ENCODE data around the gene TUFT1. TPM values are rescaled to one million over a fixed set of nuclear protein-coding genes. Genes with fewer than 3 reads are reported as not detected.

TUFT1 gene
- total RNA-seq, 1 experiment from 2014 or later, result 7.9 TPM

GRCh38 chr1:151537112-151537511, 3.0 kb upstream of the TUFT1 start:
- peak; percentile 92 for DNase-seq (ENCODE audit: low read depth)

- peak; percentile 97 for DNase-seq (ENCODE audit: low read depth)
These were observed 638 bp upstream of the TUFT1 start for GRCh38 chr1:151539321-151540020.

GRCh38 chr1:151540982-151541377, 871 bp downstream of the TUFT1 start:
- DNase-seq (ENCODE audit: low read depth), result no peak

GRCh38 chr1:151541752-151542151, 1.6 kb downstream of the TUFT1 start:
- no peak for DNase-seq (ENCODE audit: low read depth)

GRCh38 chr1:151542710-151543129, 2.6 kb downstream of the TUFT1 start:
- DNase-seq (ENCODE audit: low read depth), result peak; percentile 89

- no peak for DNase-seq (ENCODE audit: low read depth)
These were observed 5.4 kb downstream of the TUFT1 start for GRCh38 chr1:151545542-151545941.

- no peak for DNase-seq (ENCODE audit: low read depth)
These were observed 6.2 kb downstream of the TUFT1 start for GRCh38 chr1:151546011-151546925.

- DNase-seq (ENCODE audit: low read depth), result peak; percentile 81
These were observed 7.2 kb downstream of the TUFT1 start for GRCh38 chr1:151547119-151547899.

- no peak for DNase-seq (ENCODE audit: low read depth)
These were observed 7.8 kb downstream of the TUFT1 start for GRCh38 chr1:151547900-151548230.

- no peak for DNase-seq (ENCODE audit: low read depth)
These were observed 9.1 kb downstream of the TUFT1 start for GRCh38 chr1:151549199-151549598.

GRCh38 chr1:151553659-151554058, 13.6 kb downstream of the TUFT1 start:
- DNase-seq (ENCODE audit: low read depth), result peak; percentile 73

- DNase-seq (ENCODE audit: low read depth), result no peak
These were observed 15.9 kb downstream of the TUFT1 start for GRCh38 chr1:151556052-151556451.

GRCh38 chr1:151562661-151563060, 22.6 kb downstream of the TUFT1 start:
- DNase-seq (ENCODE audit: low read depth), result no peak

GRCh38 chr1:151563376-151563775, 23.3 kb downstream of the TUFT1 start:
- no peak for DNase-seq (ENCODE audit: low read depth)

GRCh38 chr1:151565502-151566189, 25.5 kb downstream of the TUFT1 start:
- no peak for DNase-seq (ENCODE audit: low read depth)

- no peak for DNase-seq (ENCODE audit: low read depth)
These were observed 28.5 kb downstream of the TUFT1 start for GRCh38 chr1:151568626-151569088.

GRCh38 chr1:151570819-151571218, 30.7 kb downstream of the TUFT1 start:
- DNase-seq (ENCODE audit: low read depth), result no peak

GRCh38 chr1:151574575-151575529, 34.7 kb downstream of the TUFT1 start:
- DNase-seq (ENCODE audit: low read depth), result peak; percentile 56

- DNase-seq (ENCODE audit: low read depth), result no peak
These were observed 37.1 kb downstream of the TUFT1 start for GRCh38 chr1:151577173-151577572.

- no peak for DNase-seq (ENCODE audit: low read depth)
These were observed 38.8 kb downstream of the TUFT1 start for GRCh38 chr1:151578941-151579340.
